Measurements from ENCODE around the gene PITPNC1. TPM values are rescaled to one million over a fixed set of nuclear protein-coding genes. Genes with fewer than 3 reads are reported as not detected.

Gene PITPNC1
- total RNA-seq, 1 experiment from 2014 or later, result 37.5 TPM

DNA sequence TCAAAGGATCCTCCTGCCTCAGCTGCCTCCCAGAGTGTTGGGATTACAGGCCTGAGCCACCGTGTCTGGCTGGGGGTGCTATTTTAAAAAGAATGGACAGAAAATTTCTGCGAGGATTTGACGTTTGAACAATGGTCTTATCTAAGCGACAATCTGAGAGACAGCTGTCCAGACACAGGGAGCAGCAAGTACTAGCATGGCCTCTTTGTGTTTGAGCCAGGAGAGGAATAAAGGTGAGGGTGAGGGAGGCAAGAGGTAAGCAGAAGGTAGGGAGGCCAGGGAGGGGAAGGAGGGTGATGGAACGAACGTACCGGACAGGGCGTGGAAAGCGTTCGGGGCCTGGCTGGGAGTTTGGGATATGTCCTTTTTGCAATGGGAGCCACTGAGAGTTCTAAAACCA is 59.2 kb downstream of the PITPNC1 start:
- Histone ChIP-seq H4K5ac (ENCODE audit: insufficient read length, low read depth, low read length) (no peak overlapping the region), H3K23me2 (ENCODE audit: insufficient read length, low read depth, low read length, poor library complexity, severe bottlenecking) (no peaks in the 10 kb centered on the region), H3K18ac (ENCODE audit: insufficient read length, low read depth, low read length) (no peak overlapping the region), H3K9ac (ENCODE audit: extremely low read depth, insufficient read length, low read length) (no peak overlapping the region), H3K14ac (ENCODE audit: insufficient read depth, low read length) (no peak overlapping the region), H3K4ac (ENCODE audit: low read depth, low read length) (no peak overlapping the region), H3K4me1 (ENCODE audit: insufficient read depth, low read length) (no peaks in the 10 kb centered on the region), H3K4me2 (ENCODE audit: insufficient read depth, insufficient read length, low read length) (no peak overlapping the region), H3K79me1 (ENCODE audit: insufficient read depth, low read depth, low read length, poor library complexity, severe bottlenecking) (peaks cover 5% of the 10 kb centered on the region), H2BK5ac (ENCODE audit: insufficient read length, low read length) (no peak overlapping the region), H4K20me1 (ENCODE audit: control insufficient read depth, insufficient read depth, insufficient read length) (no peaks in the 10 kb centered on the region), H2AFZ (ENCODE audit: low read length) (no peak overlapping the region), H3T11ph (ENCODE audit: low read length) (no peak overlapping the region), H2BK120ac (ENCODE audit: low read depth, low read length, poor library complexity, severe bottlenecking) (no peak overlapping the region), H3K79me2 (ENCODE audit: insufficient read depth, low read length) (peaks cover 5% of the 10 kb centered on the region; the same call in 1 of the 2 replicates), H2BK20ac (ENCODE audit: low read depth, low read length, poor library complexity, severe bottlenecking) (no peak overlapping the region), H2BK15ac (ENCODE audit: low read depth, low read length) (no peak overlapping the region), H4K91ac (ENCODE audit: insufficient read length, low read depth, low read length) (no peak overlapping the region), H3K9me3 (ENCODE audit: control insufficient read depth, low read depth, low read length) (no peaks in the 10 kb centered on the region), H2AK5ac (ENCODE audit: insufficient read length, low read length) (no peak overlapping the region), H4K8ac (replicated peaks; ENCODE audit: insufficient read length, low read depth, low read length) (no peak overlapping the region), H2BK12ac (ENCODE audit: insufficient read length, low read depth, low read length) (no peak overlapping the region), H3K23ac (ENCODE audit: insufficient read length, low read depth, low read length) (no peak overlapping the region), H3K56ac (ENCODE audit: insufficient read length, low read depth, low read length) (no peak overlapping the region), H3K27me3 (ENCODE audit: insufficient read depth, low read length) (no peaks in the 10 kb centered on the region), H3K27ac (ENCODE audit: insufficient read length, low read depth, low read length) (no peak overlapping the region)
- peak overlapping the region; percentile 15 to 81 (median 70); a peak in 3 of 7 replicates for H3K27ac Mint-ChIP-seq
- peaks cover 0 to 4% (median 4%) of the 10 kb centered on the region in 3 experiments; a peak in 5 of 7 replicates for H3K36me3 Mint-ChIP-seq (ENCODE audit: insufficient read depth in 1 of 3, low read depth in 3 of 3)
- H3K9me3 Mint-ChIP-seq, result peaks cover 0 to 3% of the 10 kb centered on the region in 2 experiments; a peak in 1 of 5 replicates
- TF ChIP-seq, protein P1, sequence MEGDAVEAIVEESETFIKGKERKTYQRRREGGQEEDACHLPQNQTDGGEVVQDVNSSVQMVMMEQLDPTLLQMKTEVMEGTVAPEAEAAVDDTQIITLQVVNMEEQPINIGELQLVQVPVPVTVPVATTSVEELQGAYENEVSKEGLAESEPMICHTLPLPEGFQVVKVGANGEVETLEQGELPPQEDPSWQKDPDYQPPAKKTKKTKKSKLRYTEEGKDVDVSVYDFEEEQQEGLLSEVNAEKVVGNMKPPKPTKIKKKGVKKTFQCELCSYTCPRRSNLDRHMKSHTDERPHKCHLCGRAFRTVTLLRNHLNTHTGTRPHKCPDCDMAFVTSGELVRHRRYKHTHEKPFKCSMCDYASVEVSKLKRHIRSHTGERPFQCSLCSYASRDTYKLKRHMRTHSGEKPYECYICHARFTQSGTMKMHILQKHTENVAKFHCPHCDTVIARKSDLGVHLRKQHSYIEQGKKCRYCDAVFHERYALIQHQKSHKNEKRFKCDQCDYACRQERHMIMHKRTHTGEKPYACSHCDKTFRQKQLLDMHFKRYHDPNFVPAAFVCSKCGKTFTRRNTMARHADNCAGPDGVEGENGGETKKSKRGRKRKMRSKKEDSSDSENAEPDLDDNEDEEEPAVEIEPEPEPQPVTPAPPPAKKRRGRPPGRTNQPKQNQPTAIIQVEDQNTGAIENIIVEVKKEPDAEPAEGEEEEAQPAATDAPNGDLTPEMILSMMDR (conservative IDR thresholded peaks at IDR 0.05), result no peak
- H3K27me3 Mint-ChIP-seq (ENCODE audit: low read depth), result no peaks in the 10 kb centered on the region
- H3K4me3 Mint-ChIP-seq, result peak overlapping the region in 1 of 2 experiments; percentile 46; a peak in 1 of 5 replicates
- no CpG with 5 or more reads among the region's 10 CpGs for WGBS (ENCODE audit: extremely low coverage, insufficient read length, low lambda C conversion rate)
- H3K4me1 Mint-ChIP-seq, result peaks cover 30 to 38% of the 10 kb centered on the region in 2 experiments
- no peak for DNase-seq

Measured in H9 (cell line).